ENCODE results near the gene RAD51. TPM values are rescaled to one million over a fixed set of nuclear protein-coding genes. Genes with fewer than 3 reads are reported as not detected.
A peak's percentile ranks its signal among the peaks of the same experiment; 100 is the strongest.

RAD51 gene
- total and polyA plus RNA-seq, 9 of the 15 experiments (the other 6 are each of a cell fraction or from before 2014, with no cell fraction given), result 16.0 to 63.8 (median 34.6) TPM

DNA sequence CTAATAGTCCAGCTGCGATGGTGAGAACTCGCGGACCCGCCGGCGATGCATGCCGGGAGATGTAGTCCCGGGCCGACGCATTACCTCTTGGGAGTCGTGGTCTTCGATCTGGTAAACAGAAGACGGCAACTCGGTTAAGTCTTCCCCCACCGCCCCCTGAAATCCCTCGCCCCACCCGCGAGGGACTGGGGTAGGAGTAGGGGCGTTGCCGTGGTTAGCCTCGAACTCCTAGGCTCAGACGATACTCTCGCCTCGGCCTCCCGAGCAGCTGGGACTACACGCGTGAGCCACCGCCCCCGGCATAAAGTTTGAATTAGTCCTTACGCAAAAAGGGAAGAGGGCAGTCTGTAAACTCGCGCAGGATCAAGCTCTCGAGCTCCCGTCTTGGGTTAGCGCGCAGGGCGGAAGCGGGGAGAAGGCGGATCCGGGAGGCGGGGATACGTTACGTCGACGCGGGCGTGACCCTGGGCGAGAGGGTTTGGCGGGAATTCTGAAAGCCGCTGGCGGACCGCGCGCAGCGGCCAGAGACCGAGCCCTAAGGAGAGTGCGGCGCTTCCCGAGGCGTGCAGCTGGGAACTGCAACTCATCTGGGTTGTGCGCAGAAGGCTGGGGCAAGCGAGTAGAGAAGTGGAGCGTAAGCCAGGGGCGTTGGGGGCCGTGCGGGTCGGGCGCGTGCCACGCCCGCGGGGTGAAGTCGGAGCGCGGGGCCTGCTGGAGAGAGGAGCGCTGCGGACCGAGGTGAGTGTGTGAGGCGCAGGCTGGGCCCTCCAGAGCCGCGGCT is at the start of gene RAD51 (continued):
- TF ChIP-seq, protein P1, sequence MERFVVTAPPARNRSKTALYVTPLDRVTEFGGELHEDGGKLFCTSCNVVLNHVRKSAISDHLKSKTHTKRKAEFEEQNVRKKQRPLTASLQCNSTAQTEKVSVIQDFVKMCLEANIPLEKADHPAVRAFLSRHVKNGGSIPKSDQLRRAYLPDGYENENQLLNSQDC (CRISPR knock-in tag; IDR thresholded peaks at IDR 0.05), result no peak
- TF ChIP-seq RBM39 (optimal IDR thresholded peaks at IDR 0.05; ENCODE audit: low read depth, low read length) (no peak), ZNF282 (CRISPR knock-in tag; IDR thresholded peaks at IDR 0.05) (no peak)

DNA sequence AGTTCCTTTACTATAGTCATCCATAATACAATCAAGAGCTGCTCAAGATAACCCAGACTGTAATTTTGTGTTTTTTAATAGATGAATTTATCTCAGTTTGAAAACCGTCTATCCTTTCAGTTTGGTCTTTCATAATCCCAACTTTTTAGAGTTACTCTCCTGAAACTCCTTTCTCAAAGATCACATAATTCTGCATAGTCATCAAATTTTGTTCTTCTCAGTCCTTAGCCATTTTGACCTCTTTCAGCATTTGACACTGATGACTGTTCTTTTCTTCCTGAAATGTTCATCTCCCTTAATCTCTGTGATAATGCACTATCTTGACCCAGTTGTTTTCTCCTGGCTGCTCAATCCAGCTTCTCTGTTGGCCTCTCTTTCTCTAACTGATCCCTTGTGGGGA is 47.5 kb upstream of the RAD51 start:
- no peaks in the 10 kb centered on the region for H3K79me2 ChIP-seq (ENCODE audit: control insufficient read depth, insufficient read depth, low read length)
- H3K27ac ChIP-seq (ENCODE audit: extremely low read depth, low read depth, low read length), result no peak overlapping the region
- no peak for FAIRE-seq
- no peaks in the 10 kb centered on the region for H3K9me3 ChIP-seq (replicated peaks; ENCODE audit: control insufficient read depth, insufficient read depth, low read depth, low read length)
- ChIA-PET POLR2A (interaction anchor here (0.7 to 1.3 kb wide), 3 partner anchors 9 to 17 kb away, joined by 3 to 4 read pairs (median 3); no protein-coding TSS in a partner anchor), CTCF (ENCODE audit: low intra/inter-chr PET ratio) (no interaction called here)
- H4K20me1 ChIP-seq (replicated peaks; ENCODE audit: control insufficient read depth, insufficient read depth, low read length), result no peaks in the 10 kb centered on the region
- in situ Hi-C loops (cut with MboI), result no loop called here
- ATAC-seq, result no peak
- no peak overlapping the region for H3K4me3 ChIP-seq
- no peaks in the 10 kb centered on the region for H3K9me1 ChIP-seq (ENCODE audit: control insufficient read depth, insufficient read depth, low read length)
- BruUV-seq (replicated peaks), result no TSS peak
- H3K27me3 ChIP-seq (ENCODE audit: control insufficient read depth in 2 of 2, insufficient read depth in 2 of 2, low read length in 2 of 2), result no peaks in the 10 kb centered on the region
- WGBS (ENCODE audit: insufficient coverage, low coverage, missing lambda C conversion rate), result 70% methylated on average over 1 of the region's 1 CpG
- peaks cover 45% of the 10 kb centered on the region for H3K36me3 ChIP-seq (ENCODE audit: control insufficient read depth, insufficient read depth, low read length)
- H3K4me1 ChIP-seq (replicated peaks in 1 of 2; ENCODE audit: control insufficient read depth in 2 of 2, insufficient read depth in 2 of 2, low read length in 2 of 2), result no peaks in the 10 kb centered on the region
- no peak overlapping the region for H3K9ac ChIP-seq (ENCODE audit: insufficient read depth in 1 of 2, low read depth in 2 of 2, low read length in 2 of 2)
- H3K4me2 ChIP-seq (ENCODE audit: insufficient read depth, low read length), result no peak overlapping the region
- no peak for DNase-seq (ENCODE audit: extremely low read depth in 1 of 4, low spot score in 3 of 4)
- intact Hi-C loops (cut with micrococcal nuclease), result no loop called here
- no peak overlapping the region for H2AFZ ChIP-seq (ENCODE audit: low read depth, low read length)
- no peak for TF ChIP-seq CREM (IDR thresholded peaks at IDR 0.05; ENCODE audit: low read depth)
- TF ChIP-seq THRAP3 (IDR thresholded peaks at IDR 0.05; ENCODE audit: borderline replicate concordance), result no peak
- peak; percentile 97 for TF ChIP-seq C11orf30 (IDR thresholded peaks at IDR 0.05; ENCODE audit: low read depth)
- TF ChIP-seq ASH1L (IDR thresholded peaks at IDR 0.05; ENCODE audit: borderline replicate concordance, low read depth, partially characterized antibody), result no peak
- TF ChIP-seq CTBP1 (IDR thresholded peaks at IDR 0.05; ENCODE audit: borderline replicate concordance), result no peak
- TF ChIP-seq STAG1 (CRISPR knock-in tag; IDR thresholded peaks at IDR 0.05; ENCODE audit: borderline replicate concordance), result no peak
- no peak for TF ChIP-seq DIDO1 (tag; IDR thresholded peaks at IDR 0.05; ENCODE audit: low read depth)
- TF ChIP-seq MAFF (IDR thresholded peaks at IDR 0.05; ENCODE audit: low read length), result peak; percentile 99
- TF ChIP-seq NCOR1 (IDR thresholded peaks at IDR 0.05), result no peak
- TF ChIP-seq ZNF644 (tag; IDR thresholded peaks at IDR 0.05; ENCODE audit: low read depth), result no peak
- peak; percentile 97 for TF ChIP-seq MAFG (tag; conservative IDR thresholded peaks at IDR 0.05)
- TF ChIP-seq, protein P2, sequence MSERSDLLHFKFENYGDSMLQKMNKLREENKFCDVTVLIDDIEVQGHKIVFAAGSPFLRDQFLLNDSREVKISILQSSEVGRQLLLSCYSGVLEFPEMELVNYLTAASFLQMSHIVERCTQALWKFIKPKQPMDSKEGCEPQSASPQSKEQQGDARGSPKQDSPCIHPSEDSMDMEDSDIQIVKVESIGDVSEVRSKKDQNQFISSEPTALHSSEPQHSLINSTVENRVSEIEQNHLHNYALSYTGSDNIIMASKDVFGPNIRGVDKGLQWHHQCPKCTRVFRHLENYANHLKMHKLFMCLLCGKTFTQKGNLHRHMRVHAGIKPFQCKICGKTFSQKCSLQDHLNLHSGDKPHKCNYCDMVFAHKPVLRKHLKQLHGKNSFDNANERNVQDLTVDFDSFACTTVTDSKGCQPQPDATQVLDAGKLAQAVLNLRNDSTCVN (CRISPR knock-in tag; IDR thresholded peaks at IDR 0.05), result no peak
- TF ChIP-seq ZSCAN32 (CRISPR knock-in tag; IDR thresholded peaks at IDR 0.05), result no peak
- no peak for TF ChIP-seq SNRNP70 (optimal IDR thresholded peaks at IDR 0.05; ENCODE audit: low read depth, low read length)
- TF ChIP-seq GABPB1 (CRISPR knock-in tag; IDR thresholded peaks at IDR 0.05), result no peak
